Heart left ventricle (tissue), 16 donors: ENCODE measurements around the gene FBXO36. TPM values are rescaled to one million over a fixed set of nuclear protein-coding genes. Genes with fewer than 3 reads are reported as not detected.

ENCODE experiments used
- ATAC-seq, 4 donors: fragments of 200-7000 bp; cut with Tn5 transposase; one replicate each; pipeline ENCODE4 v1.9.1; 2020 to 2022; ENCODE audit warnings: moderate library complexity in 4 of 4, mild to moderate bottlenecking in 3 of 4, moderate number of reproducible peaks in 1 of 4
- DNase-seq, 5 donors: peaks; one replicate each; pipeline ENCODE4 v3.0.0-alpha.2; 2020
- H3K27ac ChIP-seq, 12 donors: fragments of 200-600 bp; sonication (generic) in 4 of 12; one replicate each; pipeline versions ENCODE4 v1.5.0 to v1.8.0; 2016 to 2022; ENCODE audit warnings: mild to moderate bottlenecking in 2 of 12
- H3K27me3 ChIP-seq, 9 donors: fragments of 200-600 bp; sonication (generic) in 2 of 9; one replicate each; pipeline versions ENCODE4 v1.5.1 to v1.8.0; 2016 to 2022; ENCODE audit warnings: mild to moderate bottlenecking in 3 of 9
- H3K36me3 ChIP-seq, 9 donors: fragments of 200-600 bp; sonication (generic) in 2 of 9; one replicate each; pipeline versions ENCODE4 v1.5.0 to v1.8.0; 2018 to 2022; ENCODE audit warnings: mild to moderate bottlenecking in 2 of 9
- H3K4me1 ChIP-seq, 12 donors: fragments of 200-600 bp; sonication (generic) in 4 of 12; one replicate each; pipeline versions ENCODE4 v1.5.0 to v1.8.0; 2016 to 2022; ENCODE audit warnings: mild to moderate bottlenecking in 3 of 12
- H3K4me3 ChIP-seq, 12 donors: fragments of 200-600 bp; sonication (generic) in 4 of 12; one replicate each; pipeline versions ENCODE4 v1.5.0 to v1.8.0; 2017 to 2022; ENCODE audit warnings: mild to moderate bottlenecking in 9 of 12, moderate library complexity in 4 of 12
- H3K9me3 ChIP-seq, 12 donors: fragments of 200-600 bp; sonication (generic) in 4 of 12; one replicate each; pipeline versions ENCODE4 v1.5.0 to v1.8.0; 2016 to 2022; ENCODE audit warnings: mild to moderate bottlenecking in 1 of 12
- POLR2A ChIP-seq, 2 donors: fragments of 450-650 bp; IDR thresholded peaks; one replicate each; pipeline ENCODE4 v1.6.1; 2017; ENCODE audit warnings: antibody characterized with exemption in 2 of 2, mild to moderate bottlenecking in 2 of 2, moderate library complexity in 2 of 2
- WGBS, 4 donors: extraction: QIAGEN DNeasy Blood & Tissue Kit in 2 of 4; methylation state at CpG; one replicate each; pipeline versions ENCODE4 v1.1.5 to v1.1.7; 2013 to 2018; 5-methylcytosine and 5-hydroxymethylcytosine counted together
- intact Hi-C, 10 donors: fragments of 100-400 bp; cut with DNase I; formaldehyde crosslinking; loops; one replicate each; pipeline versions ENCODE4 v1.11.1 to v1.14.2; 2022
- polyA plus RNA-seq, 2 donors: library from polyadenylated mRNA; stranded (reverse); fragments of 200-250 nt; gene quantifications; one replicate each; pipeline ENCODE4 v1.2.3, GENCODE V29; 2013
- total RNA-seq, 9 donors: library from RNA; depleted of rRNA in 2 of 9; stranded (reverse); fragments of >200 nt in 2 of 9; fragmentation: NEBNext Ultra II Directional in 3 of 9; extraction: Animal tissue kit (Norgen Biotek cat#: 25700) in 3 of 9; gene quantifications; one replicate each; pipeline versions ENCODE4 v1.1.0 to v1.2.4, GENCODE V29; 2016 to 2023
- TF ChIP-seq, protein P1 (sequence below), 12 donors: fragments of 200-600 bp; sonication (generic) in 4 of 12; IDR thresholded peaks; one replicate each; pipeline versions ENCODE4 v1.5.0 to v1.8.0; 2018 to 2022; ENCODE audit warnings: antibody characterized with exemption in 12 of 12, mild to moderate bottlenecking in 5 of 12
- donor health status: ischemic (EF 13 %, LVEDD 7.1; RV severe dilation, severe dysfunction).
- donor health status: healthy with polysubstance abuse.
- donor health status: DM: no; HTN: yes; CAD: no.
- donor health status: DM: no; HTN: no; CAD: no.
- donor health status: ischemic (EF 25% LVEDD 6.9; RV normal size, moderate dysfunction).
- donor health status: ischemic (EF 25% LVEDD 5.7; RV mildly dilated, moderate dysfunction).
- donor health status: healthy.
- donor health status: DM: yes; HTN: yes; CAD: no.
- donor health status: ischemic (EF 35%, LVEDD 5.7; RV mildly dilated, moderate dysfunction).
- donor health status: nonischemic (EF 11% LVEDD 7.7; RV severe dilation, severe dysfunction).
- donor health status: DM: yes; HTN: yes; CAD: no.
- donor health status: PGD.
- donor health status: ischemic (EF 29% LVEDD 5.4; RV normal size, mild dysfunction).
- donor health status: nonischemic (EF 23%, LVEDD 6.1; RV moderate dilation, normal function).

Gene FBXO36
- total and polyA plus RNA-seq, 11 donors, result 0.23 to 1.9 (median 1.1) TPM

GRCh38 chr2:230050136-230050535, 127.8 kb downstream of the FBXO36 start:
- 46 to 60% (median 54%) methylated on average over 3 of the region's 3 CpGs for WGBS, 4 donors
- Histone ChIP-seq H3K4me3 (no peak overlapping the region), H3K36me3 (peaks cover 0 to 5% (median 0%) of the 10 kb centered on the region in 9 donors), H3K27me3 (no peaks in the 10 kb centered on the region), H3K4me1 (peaks cover 0 to 12% (median 1%) of the 10 kb centered on the region in 12 donors), H3K27ac (peak overlapping the region in 2 of 12 donors; percentile 5 to 22), H3K9me3 (no peaks in the 10 kb centered on the region)
- ATAC-seq, result no peak
- no peak for DNase-seq
- TF ChIP-seq, protein P1, sequence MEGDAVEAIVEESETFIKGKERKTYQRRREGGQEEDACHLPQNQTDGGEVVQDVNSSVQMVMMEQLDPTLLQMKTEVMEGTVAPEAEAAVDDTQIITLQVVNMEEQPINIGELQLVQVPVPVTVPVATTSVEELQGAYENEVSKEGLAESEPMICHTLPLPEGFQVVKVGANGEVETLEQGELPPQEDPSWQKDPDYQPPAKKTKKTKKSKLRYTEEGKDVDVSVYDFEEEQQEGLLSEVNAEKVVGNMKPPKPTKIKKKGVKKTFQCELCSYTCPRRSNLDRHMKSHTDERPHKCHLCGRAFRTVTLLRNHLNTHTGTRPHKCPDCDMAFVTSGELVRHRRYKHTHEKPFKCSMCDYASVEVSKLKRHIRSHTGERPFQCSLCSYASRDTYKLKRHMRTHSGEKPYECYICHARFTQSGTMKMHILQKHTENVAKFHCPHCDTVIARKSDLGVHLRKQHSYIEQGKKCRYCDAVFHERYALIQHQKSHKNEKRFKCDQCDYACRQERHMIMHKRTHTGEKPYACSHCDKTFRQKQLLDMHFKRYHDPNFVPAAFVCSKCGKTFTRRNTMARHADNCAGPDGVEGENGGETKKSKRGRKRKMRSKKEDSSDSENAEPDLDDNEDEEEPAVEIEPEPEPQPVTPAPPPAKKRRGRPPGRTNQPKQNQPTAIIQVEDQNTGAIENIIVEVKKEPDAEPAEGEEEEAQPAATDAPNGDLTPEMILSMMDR (IDR thresholded peaks at IDR 0.05), result no peak
- TF ChIP-seq POLR2A (IDR thresholded peaks at IDR 0.05), result no peak
- intact Hi-C loops, result no loop called here

- Histone ChIP-seq H3K4me1 (peaks cover 0 to 12% (median 1%) of the 10 kb centered on the region in 12 donors), H3K9me3 (no peaks in the 10 kb centered on the region), H3K27me3 (no peaks in the 10 kb centered on the region), H3K36me3 (peaks cover 0 to 4% (median 0%) of the 10 kb centered on the region in 9 donors), H3K4me3 (no peak overlapping the region), H3K27ac (no peak overlapping the region)
- WGBS, 4 donors, result 79 to 90% (median 84%) methylated on average over 2 of the region's 2 CpGs
- no peak for TF ChIP-seq POLR2A (IDR thresholded peaks at IDR 0.05)
- TF ChIP-seq, protein P1 (IDR thresholded peaks at IDR 0.05), result no peak
- DNase-seq (no peak), ATAC-seq (no peak)
- intact Hi-C loops, result no loop called here
Measured at GRCh38 chr2:230052299-230052698, 130.0 kb downstream of the FBXO36 start.

DNA sequence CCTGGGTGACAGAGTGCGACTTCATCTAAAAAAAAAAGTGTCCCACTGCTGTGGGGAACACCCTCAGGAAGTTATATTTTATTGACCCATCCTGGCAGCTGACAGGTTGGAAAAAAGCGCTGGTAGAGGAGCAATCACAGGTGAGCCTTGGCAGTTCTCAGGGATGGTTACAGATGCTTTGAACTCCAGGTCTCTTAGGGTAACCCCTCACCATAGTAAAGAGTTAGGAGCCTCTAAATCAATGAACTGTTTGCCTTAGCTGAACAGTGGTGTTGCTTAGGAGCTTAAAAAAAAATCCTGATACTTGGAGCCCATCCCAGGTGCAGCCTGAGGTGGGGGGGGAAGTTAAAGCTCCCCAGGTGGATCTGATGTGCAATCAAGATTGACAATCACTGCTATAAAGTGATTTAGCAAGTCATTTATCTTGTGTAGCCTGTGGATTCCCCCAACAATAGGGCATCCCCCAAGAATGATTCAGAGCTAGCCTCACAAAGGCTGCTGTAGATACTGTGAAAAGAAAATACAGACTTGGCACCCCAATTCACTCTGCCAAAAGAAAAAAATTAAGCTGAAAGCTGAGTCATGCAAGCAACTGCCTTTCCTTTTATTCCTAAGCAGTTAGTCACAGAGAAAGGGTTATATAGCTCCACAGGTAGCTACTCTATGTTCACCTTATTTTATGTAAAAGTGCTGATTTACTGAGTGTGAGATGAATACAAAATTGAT, 131.6 kb downstream of the FBXO36 start:
- 93 to 97% (median 96%) methylated on average over 2 of the region's 2 CpGs for WGBS, 4 donors
- intact Hi-C loops, result no loop called here
- ATAC-seq, result no peak
- H3K36me3 ChIP-seq, result peaks cover 0 to 13% (median 0%) of the 10 kb centered on the region in 9 donors
- H3K9me3 ChIP-seq, result no peaks in the 10 kb centered on the region
- H3K27me3 ChIP-seq, result no peaks in the 10 kb centered on the region
- TF ChIP-seq, protein P1 (IDR thresholded peaks at IDR 0.05), result no peak
- TF ChIP-seq POLR2A (IDR thresholded peaks at IDR 0.05), result no peak
- H3K27ac ChIP-seq, result no peak overlapping the region
- DNase-seq, result no peak
- no peak overlapping the region for H3K4me3 ChIP-seq
- peaks cover 0 to 11% (median 1%) of the 10 kb centered on the region in 12 donors for H3K4me1 ChIP-seq

DNA sequence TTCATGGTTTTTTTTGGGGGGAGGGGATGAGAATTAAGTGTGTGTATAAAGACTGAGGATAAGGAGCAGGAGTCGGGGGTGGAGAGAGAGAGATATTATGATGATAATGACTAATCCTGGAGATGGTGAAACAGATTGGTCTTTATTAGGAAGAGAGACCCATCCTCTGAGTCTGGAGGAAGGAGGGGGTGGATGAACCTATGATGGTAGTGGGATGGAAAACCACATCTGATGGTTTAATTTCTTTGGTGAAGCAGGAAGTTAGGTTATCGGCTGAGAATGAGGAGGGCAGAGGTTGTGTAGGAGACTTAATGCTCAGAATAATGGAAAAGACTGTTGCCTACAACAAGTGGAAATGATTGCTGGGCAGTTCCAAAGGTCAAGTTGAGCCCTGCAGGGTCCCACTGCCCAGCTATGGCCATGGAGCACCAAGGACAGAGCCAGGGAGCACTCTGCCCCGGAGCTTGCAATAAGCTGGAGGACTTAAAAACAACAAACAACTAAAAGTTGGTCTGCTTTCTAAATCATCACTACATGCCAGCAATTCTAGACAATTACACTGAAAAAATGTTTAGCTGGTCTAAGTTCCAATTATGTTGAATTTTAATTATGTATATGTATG, 138.5 kb downstream of the FBXO36 start:
- no peak for DNase-seq
- TF ChIP-seq POLR2A (IDR thresholded peaks at IDR 0.05), result no peak
- TF ChIP-seq, protein P1 (IDR thresholded peaks at IDR 0.05), result no peak
- no peak for ATAC-seq
- intact Hi-C loops, result loop anchor here in 1 of 10 donors (10.0 kb wide), 1 partner anchor 554 kb away; no protein-coding TSS in a partner anchor
- H3K4me1 ChIP-seq, result no peaks in the 10 kb centered on the region
- H3K27me3 ChIP-seq, result no peaks in the 10 kb centered on the region
- peaks cover 0 to 10% (median 0%) of the 10 kb centered on the region in 9 donors for H3K36me3 ChIP-seq
- H3K27ac ChIP-seq, result no peak overlapping the region
- H3K9me3 ChIP-seq, result no peaks in the 10 kb centered on the region
- WGBS, 4 donors, result 71 to 83% (median 77%) methylated on average over 3 of the region's 3 CpGs
- H3K4me3 ChIP-seq, result no peak overlapping the region
